Measurements from ENCODE around the gene EEF1A2.
A peak's percentile ranks its signal among the peaks of the same experiment; 100 is the strongest.

EEF1A2 gene

DNA sequence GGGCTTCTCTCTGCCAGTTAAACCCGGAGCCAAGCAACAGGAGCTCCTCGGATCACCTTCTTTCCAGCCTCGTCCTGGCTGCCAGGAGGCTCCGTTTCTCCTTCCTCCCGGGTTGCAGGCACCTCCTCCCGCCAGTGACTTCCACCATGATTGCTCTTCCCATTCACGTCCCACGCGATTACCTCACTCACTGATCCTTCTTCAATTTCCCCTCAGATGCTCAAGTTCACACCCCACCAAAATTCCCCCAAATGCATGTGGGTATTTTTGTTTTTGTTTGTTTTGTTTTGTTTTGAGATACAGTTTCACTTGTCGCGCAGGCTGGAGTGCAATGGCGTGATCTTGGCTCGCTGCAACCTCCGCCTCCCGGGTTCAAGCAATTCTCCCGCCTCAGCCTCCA, 51.6 kb downstream of the EEF1A2 start:
- DNase-seq: no peak

DNA sequence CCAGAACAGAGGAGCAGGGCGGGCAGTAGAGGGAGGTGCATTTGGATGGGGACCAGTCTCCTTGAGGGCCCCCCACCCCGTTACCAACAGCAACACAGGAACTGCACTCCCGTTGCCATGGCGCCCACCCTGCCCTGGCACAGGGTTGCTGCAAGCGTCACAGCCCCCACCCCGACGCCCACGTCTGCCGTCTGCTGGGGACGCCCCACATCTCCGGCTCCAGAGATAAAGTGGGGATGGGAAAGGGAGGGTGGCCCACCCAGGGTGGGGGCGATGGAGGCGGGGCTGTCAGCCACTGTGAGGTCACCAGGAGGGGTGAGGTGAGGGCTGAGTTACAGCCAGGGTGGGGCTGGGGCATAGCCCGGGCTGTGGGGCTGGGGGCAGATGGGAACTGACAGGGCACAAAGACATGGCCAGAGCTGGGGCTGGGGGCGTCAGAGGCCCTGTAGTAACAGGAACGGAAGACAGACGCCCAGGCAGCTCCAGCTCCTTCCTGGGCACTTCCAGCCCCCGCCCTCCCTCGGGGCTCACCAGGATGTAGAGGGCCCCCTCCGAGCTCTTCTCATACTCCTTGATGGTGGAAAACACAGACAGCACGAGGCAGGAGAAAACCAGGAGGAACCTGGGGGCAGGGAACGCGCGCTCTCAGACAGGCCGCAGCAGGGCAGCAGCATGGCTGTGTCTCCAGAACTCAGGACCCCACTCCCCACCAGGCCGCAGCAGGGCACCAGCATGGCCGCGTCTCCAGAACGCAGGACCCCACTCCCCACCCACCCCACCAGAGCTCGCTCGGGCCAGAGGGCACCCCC, 52.5 kb downstream of the EEF1A2 start:
- no peak for DNase-seq

DNA sequence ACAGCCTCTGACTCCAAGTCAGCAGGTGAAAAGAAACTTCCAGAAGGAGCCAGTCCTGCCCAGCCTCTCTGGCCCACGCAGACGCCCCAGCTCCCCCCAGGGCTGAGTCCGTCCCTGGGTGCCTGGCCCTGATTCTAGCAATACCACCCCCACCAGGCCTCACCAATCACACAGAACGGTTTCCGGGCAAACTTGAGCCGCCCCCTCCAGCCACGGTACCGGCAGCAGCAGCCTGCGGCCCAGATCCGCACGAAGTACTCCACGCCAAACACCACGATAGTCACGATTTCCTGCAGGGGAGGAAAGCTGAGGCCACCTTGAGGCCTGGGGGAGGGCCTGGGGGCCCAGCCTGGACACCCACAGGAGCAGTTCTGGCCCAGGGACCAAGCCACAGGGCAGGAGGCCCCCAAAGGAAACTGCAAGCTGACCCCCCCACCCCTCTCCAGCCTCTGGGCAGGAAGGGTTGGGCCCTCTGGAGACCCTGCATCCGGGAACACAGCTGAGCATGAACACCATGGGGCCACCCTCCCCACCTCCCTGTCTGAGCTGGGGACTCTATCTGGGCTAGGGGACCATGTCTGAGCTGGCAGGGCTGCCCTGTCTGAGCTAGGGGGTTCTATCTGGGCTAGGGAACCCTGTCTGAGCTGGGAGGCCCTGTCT, 53.7 kb downstream of the EEF1A2 start:
- no peak for DNase-seq

DNA sequence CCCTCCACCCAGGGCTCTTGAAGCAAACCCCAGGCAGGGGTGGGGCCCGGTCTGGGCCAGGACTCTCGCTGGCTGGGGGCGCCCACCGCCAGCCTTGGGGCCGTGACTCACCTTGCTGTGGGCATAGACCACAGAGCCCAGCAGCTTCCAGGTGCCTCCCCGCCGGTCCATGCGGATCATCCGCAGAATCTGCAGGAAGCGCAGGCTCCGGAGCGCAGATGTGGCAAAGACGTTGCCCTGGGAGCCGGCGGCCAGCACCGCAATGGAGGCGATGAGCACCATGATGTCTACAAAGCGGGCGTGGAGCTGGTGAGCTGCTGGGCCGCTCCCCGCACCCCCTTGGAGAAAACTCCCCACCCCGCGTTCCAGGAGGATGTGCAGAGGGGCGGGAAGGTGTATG, 54.3 kb downstream of the EEF1A2 start:
- no peak for DNase-seq

DNA sequence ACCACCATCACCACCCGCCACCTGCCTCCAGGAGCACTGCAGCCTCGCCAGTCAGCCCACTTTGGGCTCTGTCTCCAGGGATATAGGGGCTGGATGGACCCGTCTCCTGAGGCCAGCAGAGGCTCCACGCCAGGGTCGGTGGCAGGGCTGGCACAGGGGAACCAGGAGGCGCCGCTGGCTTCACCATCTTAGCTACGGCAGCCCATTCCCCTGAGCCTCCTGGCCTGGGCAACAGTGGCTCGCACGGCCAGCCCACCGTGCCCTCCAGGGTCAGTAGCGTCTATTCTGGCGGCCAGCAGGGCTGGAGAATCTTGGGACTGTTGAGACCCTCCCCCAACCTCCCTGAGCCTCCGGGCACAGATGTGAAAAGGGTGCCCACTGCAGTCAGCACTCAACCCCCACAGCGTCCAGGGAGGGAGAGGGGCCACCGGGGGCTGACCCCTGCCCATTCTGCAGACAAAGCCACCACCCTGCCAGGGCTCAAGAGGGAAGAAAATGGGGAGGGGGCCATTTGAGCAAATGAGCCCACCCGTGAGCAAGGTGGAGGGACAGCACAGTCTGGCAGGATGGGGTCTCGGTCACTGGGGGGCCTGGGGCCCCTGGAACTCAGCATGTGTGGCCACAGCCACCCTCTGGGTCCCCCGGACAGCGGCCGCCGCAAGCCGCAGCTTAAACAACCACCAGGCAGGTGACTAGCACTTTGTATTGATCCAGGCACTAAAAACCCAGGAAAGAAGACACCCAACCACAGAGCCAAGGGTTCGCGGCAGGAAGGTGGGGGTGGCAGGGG, 55.1 kb downstream of the EEF1A2 start:
- DNase-seq: no peak

DNA sequence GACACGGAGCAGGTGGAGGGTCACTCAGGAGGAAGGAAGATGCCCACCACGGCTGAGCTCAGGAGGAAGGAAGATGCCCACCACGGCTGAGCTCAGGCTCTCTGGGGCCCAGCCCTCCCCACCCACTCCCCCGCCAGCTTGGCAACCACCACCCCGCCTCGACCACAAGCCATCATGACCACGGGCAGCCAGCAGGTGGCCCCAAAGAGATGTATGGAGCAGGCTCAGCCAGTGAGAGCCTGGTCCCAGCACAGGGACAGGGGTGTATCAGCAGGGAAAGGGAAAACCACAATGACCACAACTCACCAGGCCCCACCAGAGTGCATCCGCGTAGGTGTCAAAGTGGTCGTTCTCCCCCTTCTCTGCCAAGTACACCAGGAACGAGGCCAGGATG, 56.8 kb downstream of the EEF1A2 start:
- DNase-seq: peak; percentile 73

DNA sequence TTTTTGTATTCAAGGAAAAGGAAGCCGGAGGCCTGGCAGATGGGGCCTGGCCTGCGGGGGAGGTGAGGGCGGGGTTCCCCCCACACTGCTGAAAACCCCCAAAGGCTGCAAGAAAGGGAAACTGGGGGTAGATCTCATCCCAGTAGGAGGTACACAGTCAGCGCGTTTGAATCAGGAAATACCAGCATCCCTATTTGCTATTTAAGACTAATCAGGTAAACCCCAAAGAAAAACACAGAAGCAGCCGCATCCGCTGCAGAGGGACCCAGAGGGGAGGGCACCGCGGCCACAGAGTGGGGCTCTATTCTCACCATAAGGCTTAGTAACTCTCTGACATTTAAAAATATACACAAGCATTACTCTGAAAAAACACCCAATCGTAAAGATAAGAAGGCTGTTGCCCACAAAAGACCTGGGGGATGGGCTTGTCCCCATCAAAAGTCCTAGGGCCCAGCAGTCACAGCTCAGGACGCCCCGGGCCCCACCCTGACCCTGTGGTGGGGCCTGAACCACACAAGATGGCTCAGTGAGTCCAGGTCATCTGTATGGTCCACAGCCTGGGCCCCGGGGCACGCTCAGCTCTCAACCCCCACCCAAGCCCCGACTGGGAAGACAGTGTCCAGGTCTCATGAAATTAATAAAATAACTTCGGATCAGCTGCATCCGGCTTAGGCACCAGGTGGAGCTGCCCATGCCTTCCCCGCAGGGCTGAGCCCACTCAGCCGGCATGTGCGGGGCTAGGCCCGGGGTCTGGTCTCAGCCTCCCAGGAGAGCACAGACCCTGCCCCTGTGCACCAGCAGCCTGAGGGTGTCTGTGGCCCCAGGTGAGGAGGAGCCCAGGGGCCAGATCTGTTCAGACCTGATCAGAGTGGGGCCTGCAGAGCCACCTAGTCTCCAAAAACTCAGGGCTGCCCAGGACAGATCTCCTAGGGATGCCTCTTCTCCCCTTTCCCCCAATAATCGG, 57.5 kb downstream of the EEF1A2 start:
- DNase-seq: peak; percentile 70

DNA sequence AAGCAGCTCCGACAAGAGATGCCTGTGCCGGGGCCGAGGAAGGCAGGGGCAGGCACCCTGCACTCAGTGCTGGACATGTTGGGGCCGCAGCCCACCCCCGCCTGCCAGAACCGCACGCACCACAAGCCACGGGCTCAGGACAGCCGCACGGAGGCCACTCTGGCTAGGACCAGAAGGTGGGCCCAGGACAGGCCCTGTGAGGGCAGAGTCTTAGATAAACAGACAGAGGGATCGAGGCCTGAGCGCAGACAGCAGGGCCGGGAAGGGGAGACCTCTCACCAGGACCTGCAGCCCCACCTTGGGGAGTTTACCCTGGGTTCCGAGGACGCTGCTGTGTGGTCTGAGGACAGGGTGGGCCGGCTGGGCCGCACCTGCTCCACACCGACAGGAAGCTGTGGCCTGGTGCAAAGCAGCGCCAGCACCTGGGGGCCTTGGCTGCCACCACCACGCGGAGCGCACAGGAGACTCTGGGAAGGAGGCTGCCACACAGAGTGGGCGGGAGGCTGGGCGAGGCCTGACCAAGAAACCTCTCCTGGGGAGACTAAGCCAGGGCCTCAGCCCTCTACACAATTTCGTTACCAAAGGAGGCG, 58.4 kb downstream of the EEF1A2 start:
- DNase-seq: no peak

DNA sequence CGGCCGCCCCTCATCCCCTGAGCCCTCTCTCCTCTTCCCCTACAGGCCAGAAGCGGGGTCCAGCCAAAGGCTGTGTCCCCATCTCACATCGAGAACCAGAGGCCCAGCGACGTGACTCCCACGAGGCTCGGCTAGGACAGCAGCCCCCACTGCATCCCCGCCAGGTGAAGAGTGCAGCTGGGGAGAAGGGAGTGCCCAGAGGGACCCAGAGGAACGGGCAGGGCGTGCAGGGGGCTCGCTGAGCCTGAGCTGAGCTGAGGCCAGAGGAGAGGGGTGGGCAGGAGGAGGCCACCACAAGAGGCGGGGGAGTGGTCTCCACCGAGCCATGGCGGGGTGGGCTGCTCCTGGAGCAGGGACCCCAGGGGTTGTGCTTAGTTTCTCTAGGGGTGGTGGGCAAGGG, 59.0 kb downstream of the EEF1A2 start:
- DNase-seq: no peak

DNA sequence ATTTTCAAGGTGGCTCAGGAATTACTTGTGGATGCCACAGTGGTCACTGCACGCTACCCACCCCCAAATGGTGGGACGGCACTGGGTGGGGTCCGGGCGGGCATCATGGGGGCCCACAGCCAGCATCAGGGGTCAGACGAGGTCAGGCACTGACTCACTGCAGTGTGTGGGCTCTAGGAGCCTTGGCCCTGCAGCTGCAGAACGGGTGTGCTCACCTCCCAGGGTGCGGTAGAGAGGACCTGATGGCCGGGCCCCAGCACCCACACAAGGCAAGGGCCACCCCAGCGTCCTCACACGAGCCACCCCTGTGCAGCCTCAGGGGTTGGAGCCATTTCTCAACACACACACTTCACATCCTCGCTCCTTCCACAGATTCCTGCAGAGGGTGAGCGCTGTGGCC, 60.8 kb downstream of the EEF1A2 start:
- no peak for DNase-seq

Data from GDM1 (cell line).